Measurements from ENCODE around the gene PCDHA4. TPM values are rescaled to one million over a fixed set of nuclear protein-coding genes. Genes with fewer than 3 reads are reported as not detected.
"Not testable (repeated sequence)": the region's sequence is repeated elsewhere in the genome, so short reads cannot be mapped to it uniquely, and the experiment has no call there.

PCDHA4 gene
- total RNA-seq, 1 donor from 2014 or later, result not detected

DNA sequence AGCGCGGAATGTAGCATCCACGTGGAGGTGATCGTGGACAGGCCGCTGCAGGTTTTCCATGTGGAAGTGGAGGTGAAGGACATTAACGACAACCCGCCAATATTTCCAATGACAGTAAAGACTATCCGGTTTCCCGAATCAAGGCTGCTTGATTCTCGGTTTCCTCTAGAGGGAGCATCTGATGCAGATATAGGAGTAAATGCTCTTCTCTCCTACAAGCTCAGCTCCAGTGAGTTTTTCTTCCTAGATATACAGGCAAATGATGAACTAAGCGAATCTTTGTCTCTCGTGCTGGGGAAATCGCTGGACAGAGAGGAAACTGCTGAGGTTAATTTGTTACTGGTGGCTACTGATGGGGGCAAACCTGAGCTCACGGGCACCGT lies 11.6 kb upstream of the PCDHA4 start:
- POLR2A ChIA-PET, result no interaction called here
- DNase-seq (no peak), ATAC-seq (ENCODE audit: low read depth) (no peak)
- intact Hi-C loops (cut with micrococcal nuclease), result no loop called here
- no peak overlapping the region for H3K4me3 Mint-ChIP-seq
- H3K4me1 Mint-ChIP-seq, result no peaks in the 10 kb centered on the region
- H3K9me3 Mint-ChIP-seq, result peaks cover 28% of the 10 kb centered on the region
- H3K36me3 Mint-ChIP-seq (ENCODE audit: low read depth), result peaks cover 2% of the 10 kb centered on the region
- TF ChIP-seq, protein P1, sequence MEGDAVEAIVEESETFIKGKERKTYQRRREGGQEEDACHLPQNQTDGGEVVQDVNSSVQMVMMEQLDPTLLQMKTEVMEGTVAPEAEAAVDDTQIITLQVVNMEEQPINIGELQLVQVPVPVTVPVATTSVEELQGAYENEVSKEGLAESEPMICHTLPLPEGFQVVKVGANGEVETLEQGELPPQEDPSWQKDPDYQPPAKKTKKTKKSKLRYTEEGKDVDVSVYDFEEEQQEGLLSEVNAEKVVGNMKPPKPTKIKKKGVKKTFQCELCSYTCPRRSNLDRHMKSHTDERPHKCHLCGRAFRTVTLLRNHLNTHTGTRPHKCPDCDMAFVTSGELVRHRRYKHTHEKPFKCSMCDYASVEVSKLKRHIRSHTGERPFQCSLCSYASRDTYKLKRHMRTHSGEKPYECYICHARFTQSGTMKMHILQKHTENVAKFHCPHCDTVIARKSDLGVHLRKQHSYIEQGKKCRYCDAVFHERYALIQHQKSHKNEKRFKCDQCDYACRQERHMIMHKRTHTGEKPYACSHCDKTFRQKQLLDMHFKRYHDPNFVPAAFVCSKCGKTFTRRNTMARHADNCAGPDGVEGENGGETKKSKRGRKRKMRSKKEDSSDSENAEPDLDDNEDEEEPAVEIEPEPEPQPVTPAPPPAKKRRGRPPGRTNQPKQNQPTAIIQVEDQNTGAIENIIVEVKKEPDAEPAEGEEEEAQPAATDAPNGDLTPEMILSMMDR (IDR thresholded peaks at IDR 0.05), result no peak
- H3K27ac Mint-ChIP-seq, result no peak overlapping the region
- CTCF ChIA-PET, result no interaction called here
- peaks cover 12% of the 10 kb centered on the region for H3K27me3 Mint-ChIP-seq

DNA sequence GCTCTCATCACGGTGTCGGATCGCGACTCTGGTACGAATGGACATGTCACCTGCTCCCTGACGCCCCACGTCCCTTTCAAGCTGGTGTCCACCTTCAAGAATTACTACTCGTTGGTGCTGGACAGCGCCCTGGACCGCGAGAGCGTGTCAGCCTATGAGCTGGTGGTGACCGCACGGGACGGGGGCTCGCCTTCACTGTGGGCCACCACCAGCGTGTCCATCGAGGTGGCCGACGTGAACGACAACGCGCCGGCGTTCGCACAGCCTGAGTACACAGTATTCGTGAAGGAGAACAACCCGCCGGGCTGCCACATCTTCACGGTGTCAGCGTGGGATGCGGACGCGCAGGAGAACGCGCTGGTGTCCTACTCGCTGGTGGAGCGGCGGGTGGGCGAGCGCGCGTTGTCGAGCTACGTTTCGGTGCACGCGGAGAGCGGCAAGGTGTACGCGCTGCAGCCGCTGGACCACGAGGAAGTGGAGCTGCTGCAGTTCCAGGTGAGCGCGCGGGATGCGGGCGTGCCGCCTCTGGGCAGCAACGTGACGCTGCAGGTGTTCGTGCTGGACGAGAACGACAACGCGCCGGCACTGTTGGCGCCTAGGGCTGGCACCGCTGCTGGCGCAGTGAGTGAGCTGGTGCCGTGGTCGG lies 10.7 kb upstream of the PCDHA4 start:
- ATAC-seq (ENCODE audit: low read depth); intact Hi-C loops (cut with micrococcal nuclease): not testable (repeated sequence)

DNA sequence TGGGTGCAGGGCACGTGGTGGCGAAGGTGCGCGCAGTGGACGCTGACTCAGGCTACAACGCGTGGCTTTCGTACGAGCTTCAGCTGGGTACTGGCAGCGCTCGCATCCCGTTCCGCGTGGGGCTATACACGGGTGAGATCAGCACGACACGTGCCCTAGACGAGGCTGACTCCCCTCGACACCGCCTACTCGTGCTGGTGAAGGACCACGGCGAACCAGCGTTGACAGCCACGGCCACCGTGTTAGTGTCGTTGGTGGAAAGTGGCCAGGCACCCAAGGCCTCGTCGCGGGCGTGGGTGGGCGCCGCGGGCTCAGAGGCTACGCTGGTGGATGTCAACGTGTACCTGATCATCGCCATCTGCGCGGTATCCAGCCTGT lies 10.2 kb upstream of the PCDHA4 start:
- H3K27ac Mint-ChIP-seq, result no peak overlapping the region
- peaks cover 6% of the 10 kb centered on the region for H3K27me3 Mint-ChIP-seq
- peaks cover 2% of the 10 kb centered on the region for H3K36me3 Mint-ChIP-seq (ENCODE audit: low read depth)
- no peak overlapping the region for H3K4me3 Mint-ChIP-seq
- POLR2A ChIA-PET, result no interaction called here
- CTCF ChIA-PET, result no interaction called here
- H3K4me1 Mint-ChIP-seq, result no peaks in the 10 kb centered on the region
- ATAC-seq (ENCODE audit: low read depth) (no peak), DNase-seq (no peak)
- TF ChIP-seq, protein P1 (IDR thresholded peaks at IDR 0.05), result no peak
- peaks cover 26% of the 10 kb centered on the region for H3K9me3 Mint-ChIP-seq
- intact Hi-C loops (cut with micrococcal nuclease), result no loop called here

More for the DNA sequence above, 10.7 kb upstream of the PCDHA4 start:
- H3K36me3 Mint-ChIP-seq (ENCODE audit: low read depth); H3K27ac Mint-ChIP-seq; H3K27me3 Mint-ChIP-seq; CTCF ChIA-PET; POLR2A ChIA-PET; DNase-seq; H3K4me1 Mint-ChIP-seq; H3K4me3 Mint-ChIP-seq: not testable (repeated sequence)
- peaks cover 29% of the 10 kb centered on the region for H3K9me3 Mint-ChIP-seq

DNA sequence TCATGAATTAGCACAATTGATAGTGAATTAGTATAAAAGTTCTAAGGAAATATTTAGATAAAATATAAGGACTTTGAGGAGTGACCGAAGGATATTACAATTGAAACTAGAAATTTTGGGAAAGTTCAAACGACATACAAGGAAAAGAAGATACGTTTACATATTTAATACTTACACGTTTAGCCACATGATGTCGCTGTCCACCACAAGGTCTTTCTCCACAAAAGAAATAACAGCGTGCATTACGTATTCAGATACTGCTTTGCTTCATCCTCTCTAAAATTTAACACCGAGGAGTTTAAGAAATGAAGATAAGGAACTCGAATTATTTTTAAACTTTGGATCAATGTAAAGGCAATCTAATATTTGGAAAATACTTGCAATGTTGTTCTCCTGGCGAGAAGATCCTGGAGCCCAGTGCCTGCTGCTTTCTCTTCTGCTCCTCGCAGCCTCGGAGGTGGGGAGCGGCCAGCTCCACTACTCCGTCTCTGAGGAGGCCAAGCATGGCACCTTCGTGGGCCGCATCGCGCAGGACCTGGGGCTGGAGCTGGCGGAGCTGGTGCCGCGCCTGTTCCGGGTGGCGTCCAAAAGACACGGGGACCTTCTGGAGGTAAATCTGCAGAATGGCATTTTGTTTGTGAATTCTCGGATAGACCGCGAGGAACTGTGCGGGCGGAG lies 5.9 kb upstream of the PCDHA4 start, which contains the start of gene PCDHA3:
TSS of gene PCDHA3 (plus strand) at position 242 of the 678 bp plus-strand sequence.
- ChIA-PET POLR2A (no interaction called here), CTCF (no interaction called here)
- TF ChIP-seq, protein P1 (IDR thresholded peaks at IDR 0.05), result no peak
- ATAC-seq (ENCODE audit: low read depth) (no peak), DNase-seq (no peak)
- Mint-ChIP-seq H3K27me3 (peaks cover 5% of the 10 kb centered on the region), H3K4me3 (no peak within 1 kb of the TSS), H3K36me3 (ENCODE audit: low read depth) (no peaks in the 10 kb centered on the region), H3K27ac (no peak within 1 kb of the TSS), H3K9me3 (peaks cover 18% of the 10 kb centered on the region), H3K4me1 (no peaks in the 10 kb centered on the region)
- intact Hi-C loops (cut with micrococcal nuclease), result no loop called here

DNA sequence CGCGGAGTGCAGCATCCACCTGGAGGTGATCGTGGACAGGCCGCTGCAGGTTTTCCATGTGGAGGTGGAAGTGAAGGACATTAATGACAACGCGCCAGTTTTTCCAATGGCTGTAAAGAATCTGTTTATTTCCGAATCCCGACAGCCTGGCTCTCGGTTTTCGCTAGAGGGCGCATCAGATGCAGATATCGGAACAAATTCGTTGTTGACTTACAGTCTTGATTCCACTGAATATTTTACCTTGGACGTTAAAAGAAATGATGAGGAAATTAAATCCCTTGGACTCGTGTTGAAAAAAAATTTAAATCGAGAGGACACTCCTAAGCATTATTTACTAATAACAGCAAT lies 5.4 kb upstream of the PCDHA4 start:
- DNase-seq, result no peak
- intact Hi-C loops (cut with micrococcal nuclease), result no loop called here
- peaks cover 20% of the 10 kb centered on the region for H3K9me3 Mint-ChIP-seq
- no peaks in the 10 kb centered on the region for H3K36me3 Mint-ChIP-seq (ENCODE audit: low read depth)
- CTCF ChIA-PET, result no interaction called here
- H3K27me3 Mint-ChIP-seq, result peaks cover 5% of the 10 kb centered on the region
- H3K4me3 Mint-ChIP-seq, result no peak overlapping the region
- TF ChIP-seq, protein P1 (IDR thresholded peaks at IDR 0.05), result no peak
- no peak for ATAC-seq (ENCODE audit: low read depth)
- POLR2A ChIA-PET, result no interaction called here
- H3K27ac Mint-ChIP-seq, result no peak overlapping the region
- H3K4me1 Mint-ChIP-seq, result no peaks in the 10 kb centered on the region

DNA sequence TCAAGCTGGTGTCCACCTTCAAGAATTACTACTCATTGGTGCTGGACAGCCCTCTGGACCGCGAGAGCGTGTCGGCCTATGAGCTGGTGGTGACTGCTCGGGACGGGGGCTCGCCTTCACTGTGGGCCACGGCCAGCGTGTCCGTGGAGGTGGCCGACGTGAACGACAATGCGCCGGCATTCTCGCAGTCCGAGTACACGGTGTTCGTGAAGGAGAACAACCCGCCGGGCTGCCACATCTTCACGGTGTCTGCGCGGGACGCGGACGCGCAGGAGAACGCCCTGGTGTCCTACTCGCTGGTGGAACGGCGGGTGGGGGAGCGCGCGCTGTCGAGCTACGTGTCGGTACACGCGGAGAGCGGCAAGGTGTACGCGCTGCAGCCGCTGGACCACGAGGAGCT lies 4.5 kb upstream of the PCDHA4 start:
- intact Hi-C loops (cut with micrococcal nuclease); H3K27me3 Mint-ChIP-seq; H3K4me3 Mint-ChIP-seq; ATAC-seq (ENCODE audit: low read depth); DNase-seq; H3K27ac Mint-ChIP-seq; H3K36me3 Mint-ChIP-seq (ENCODE audit: low read depth); CTCF ChIA-PET; H3K4me1 Mint-ChIP-seq; POLR2A ChIA-PET: not testable (repeated sequence)
- peaks cover 23% of the 10 kb centered on the region for H3K9me3 Mint-ChIP-seq

Measured in activated B cell treated with CpG ODN at 0.5 μM for 24 hours (primary cell).